Gastroesophageal sphincter (tissue), 4 donors: ENCODE measurements around the gene UROC1. TPM values are rescaled to one million over a fixed set of nuclear protein-coding genes. Genes with fewer than 3 reads are reported as not detected.

Experiments
- ATAC-seq: fragments of 150-250 bp; one replicate; pipeline ENCODE4 v1.9.1; 2016; ENCODE audit warnings: mild to moderate bottlenecking, moderate library complexity
- H3K27ac ChIP-seq, 4 donors: fragments of 200-600 bp; sonication (generic) in 3 of 4; 1 replicate in 3 of 4; 2 replicates in 1 of 4; pipeline ENCODE4 v1.5.1; 2016 to 2019
- H3K27me3 ChIP-seq: fragments of 200-600 bp; sonication (generic); one replicate; pipeline ENCODE4 v1.5.1; 2019
- H3K36me3 ChIP-seq, 2 donors: fragments of 200-600 bp; sonication (generic); one replicate each; pipeline ENCODE4 v1.5.1; 2019; ENCODE audit warnings: control low read depth in 1 of 2
- H3K4me1 ChIP-seq, 3 donors: fragments of 200-600 bp; sonication (generic); 1 replicate in 2 of 3; 2 replicates in 1 of 3; pipeline ENCODE4 v1.5.1; 2016 to 2019; ENCODE audit warnings: control low read depth in 2 of 3
- H3K4me3 ChIP-seq, 2 donors: fragments of 200-600 bp; sonication (generic); one replicate each; pipeline ENCODE4 v1.5.1; 2019; ENCODE audit warnings: mild to moderate bottlenecking in 1 of 2, moderate library complexity in 1 of 2
- H3K9me3 ChIP-seq, 3 donors: fragments of 200-600 bp; sonication (generic); one replicate each; pipeline ENCODE4 v1.5.1; 2017 to 2019; ENCODE audit warnings: control low read depth in 2 of 3
- EP300 ChIP-seq: sonication (generic); formaldehyde crosslinking; IDR thresholded peaks from one replicate; pipeline ENCODE4 v1.6.1; 2017; ENCODE audit warnings: antibody characterized with exemption, mild to moderate bottlenecking
- POLR2A ChIP-seq, 2 donors: fragments of 450-650 bp; IDR thresholded peaks; one replicate each; pipeline ENCODE4 v1.6.1; 2017; ENCODE audit warnings: antibody characterized with exemption in 2 of 2, mild to moderate bottlenecking in 2 of 2, moderate library complexity in 1 of 2
- POLR2AphosphoS5 ChIP-seq: sonication (generic); formaldehyde crosslinking; IDR thresholded peaks from one replicate; pipeline ENCODE4 v1.6.1; 2017; ENCODE audit warnings: antibody characterized with exemption
- WGBS, 2 donors: methylation state at CpG; one replicate each; pipeline ENCODE4 v1.1.5; 2018; ENCODE audit warnings: low coverage in 1 of 2; 5-methylcytosine and 5-hydroxymethylcytosine counted together
- total RNA-seq, 4 donors: library from RNA; depleted of rRNA; stranded (reverse); fragments of >200 nt; gene quantifications; one replicate each; pipeline ENCODE4 v1.1.0, GENCODE V29; 2016
- TF ChIP-seq, protein P1 (sequence below), 4 experiments: fragments of 200-600 bp in 2 of 4; fragments of 450-650 bp in 2 of 4; sonication (generic) in 1 of 4; IDR thresholded peaks; one replicate each; pipeline ENCODE4 v1.5.1; 2017 to 2019; ENCODE audit warnings: antibody characterized with exemption in 4 of 4, mild to moderate bottlenecking in 2 of 4, moderate library complexity in 2 of 4

The UROC1 gene
- total RNA-seq, 4 donors from 2014 or later = not detected

GRCh38 chr3:126478581-126479310, 38.8 kb downstream of the UROC1 start:
- no peak for ATAC-seq
- WGBS, 2 donors = 90 to 95% methylated on average over 4 to 10 of the region's 14 CpGs
- TF ChIP-seq POLR2A (IDR thresholded peaks at IDR 0.05) (no peak), POLR2AphosphoS5 (no peak), EP300 (no peak)
- TF ChIP-seq, protein P1, sequence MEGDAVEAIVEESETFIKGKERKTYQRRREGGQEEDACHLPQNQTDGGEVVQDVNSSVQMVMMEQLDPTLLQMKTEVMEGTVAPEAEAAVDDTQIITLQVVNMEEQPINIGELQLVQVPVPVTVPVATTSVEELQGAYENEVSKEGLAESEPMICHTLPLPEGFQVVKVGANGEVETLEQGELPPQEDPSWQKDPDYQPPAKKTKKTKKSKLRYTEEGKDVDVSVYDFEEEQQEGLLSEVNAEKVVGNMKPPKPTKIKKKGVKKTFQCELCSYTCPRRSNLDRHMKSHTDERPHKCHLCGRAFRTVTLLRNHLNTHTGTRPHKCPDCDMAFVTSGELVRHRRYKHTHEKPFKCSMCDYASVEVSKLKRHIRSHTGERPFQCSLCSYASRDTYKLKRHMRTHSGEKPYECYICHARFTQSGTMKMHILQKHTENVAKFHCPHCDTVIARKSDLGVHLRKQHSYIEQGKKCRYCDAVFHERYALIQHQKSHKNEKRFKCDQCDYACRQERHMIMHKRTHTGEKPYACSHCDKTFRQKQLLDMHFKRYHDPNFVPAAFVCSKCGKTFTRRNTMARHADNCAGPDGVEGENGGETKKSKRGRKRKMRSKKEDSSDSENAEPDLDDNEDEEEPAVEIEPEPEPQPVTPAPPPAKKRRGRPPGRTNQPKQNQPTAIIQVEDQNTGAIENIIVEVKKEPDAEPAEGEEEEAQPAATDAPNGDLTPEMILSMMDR (IDR thresholded peaks at IDR 0.05) = no peak
- Histone ChIP-seq H3K36me3 (no peaks in the 10 kb centered on the region), H3K27ac (no peak overlapping the region), H3K27me3 (no peaks in the 10 kb centered on the region), H3K4me1 (peaks cover under 1 to 22% (median 10%) of the 10 kb centered on the region in 3 donors), H3K4me3 (no peak overlapping the region), H3K9me3 (no peaks in the 10 kb centered on the region)

- H3K27ac ChIP-seq = peak overlapping the region in 2 of 4 donors; percentile 84 to 99
- WGBS, 2 donors = 31 to 57% methylated on average over 4 of the region's 4 CpGs
These were observed 40.6 kb downstream of the UROC1 start for GRCh38 chr3:126477061-126477380.

GRCh38 chr3:126476166-126477060, 41.2 kb downstream of the UROC1 start:
- peak; percentile 53 for ATAC-seq

More at GRCh38 chr3:126477061-126477380, 40.6 kb downstream of the UROC1 start:
- Histone ChIP-seq H3K9me3 (no peaks in the 10 kb centered on the region), H3K36me3 (no peaks in the 10 kb centered on the region), H3K4me1 (peaks cover 13 to 39% (median 28%) of the 10 kb centered on the region in 3 donors), H3K27me3 (no peaks in the 10 kb centered on the region), H3K4me3 (no peak overlapping the region)
- no peak for TF ChIP-seq POLR2AphosphoS5
- TF ChIP-seq EP300 = no peak
- no peak for TF ChIP-seq POLR2A (IDR thresholded peaks at IDR 0.05)
- TF ChIP-seq, protein P1 (IDR thresholded peaks at IDR 0.05) = no peak
- ATAC-seq = no peak

GRCh38 chr3:126475413-126476114, 42.0 kb downstream of the UROC1 start, which contains the start of gene ZXDC:
Gene ZXDC (minus strand): TSS chr3:126475891. CDS start chr3:126475865, 26 bp downstream.
- Histone ChIP-seq H3K4me1 (peaks cover 13 to 54% (median 30%) of the 10 kb centered on the region in 3 donors), H3K27me3 (no peaks in the 10 kb centered on the region), H3K9me3 (no peaks in the 10 kb centered on the region), H3K4me3 (peak within 1 kb of the TSS; percentile 78 to 85), H3K36me3 (peaks cover 0 to 10% of the 10 kb centered on the region in 2 donors), H3K27ac (peak within 1 kb of the TSS; percentile 88 to 99 (median 96))
- TF ChIP-seq, protein P1 (IDR thresholded peaks at IDR 0.05) = peak in 3 of 4 experiments; percentile 56 to 66 (median 56)
- TF ChIP-seq POLR2AphosphoS5 = peak; percentile 65
- peak; percentile 78 to 91 for TF ChIP-seq POLR2A (IDR thresholded peaks at IDR 0.05)
- TF ChIP-seq EP300 = no peak
- WGBS, 2 donors = no CpG with 5 or more reads among the region's 112 CpGs
- ATAC-seq = peak; percentile 92

More at GRCh38 chr3:126476166-126477060, 41.2 kb downstream of the UROC1 start:
- WGBS, 2 donors = 42 to 44% methylated on average over 13 to 20 of the region's 66 CpGs
- H3K4me1 ChIP-seq = peaks cover 13 to 45% (median 30%) of the 10 kb centered on the region in 3 donors
- H3K36me3 ChIP-seq = peaks cover 0 to 2% of the 10 kb centered on the region in 2 donors
- H3K9me3 ChIP-seq = no peaks in the 10 kb centered on the region
- H3K4me3 ChIP-seq = peak overlapping the region; percentile 78 to 85
- peak; percentile 2 to 24 for TF ChIP-seq POLR2A (IDR thresholded peaks at IDR 0.05)
- TF ChIP-seq, protein P1 (IDR thresholded peaks at IDR 0.05) = peak in 1 of 4 experiments; percentile 1
- peak; percentile 69 for TF ChIP-seq POLR2AphosphoS5
- TF ChIP-seq EP300 = no peak
- peak overlapping the region; percentile 84 to 99 (median 92) for H3K27ac ChIP-seq
- no peaks in the 10 kb centered on the region for H3K27me3 ChIP-seq
